H1 (cell line): Measurements from ENCODE around the gene CDK5R1. TPM values are rescaled to one million over a fixed set of nuclear protein-coding genes. Genes with fewer than 3 reads are reported as not detected.

Experiments
- BCL11A ChIP-seq, 2 experiments: IDR thresholded peaks; one replicate each; pipeline ENCODE4 v1.6.1; 2011; ENCODE audit warnings: low read depth in 2 of 2, low read length in 2 of 2, mild to moderate bottlenecking in 2 of 2
- KDM5A ChIP-seq: fragments of 200-600 bp; IDR thresholded peaks from 2 replicates; pipeline ENCODE4 v1.7.1; 2012; ENCODE audit warnings: mild to moderate bottlenecking, low read length, inconsistent platforms, mixed read lengths
- SP1 ChIP-seq: IDR thresholded peaks from 2 replicates; pipeline ENCODE4 v1.6.1; 2011; ENCODE audit warnings: low read depth, low read length
- polyA plus RNA-seq, 7 experiments: library from polyadenylated mRNA; depleted of rRNA in 3 of 7; stranded (reverse) in 5 of 7; unstranded in 2 of 7; fragments of >200 nt in 5 of 7; fragments of 200-250 nt in 2 of 7; gene quantifications; 1 replicate in 5 of 7; 2 replicates in 1 of 7; 4 replicates in 1 of 7; pipeline versions ENCODE4 v1.2.1 to v1.2.3, GENCODE V29; 2011 to 2013; ENCODE audit warnings: missing spikeins in 2 of 7, mixed read lengths in 2 of 7
- total RNA-seq: library from RNA; stranded (reverse); fragmentation: NEBNext Ultra II Directional; extraction: Animal tissue kit (Norgen Biotek cat#: 25700); gene quantifications from 2 replicates; pipeline ENCODE4 v1.2.1, GENCODE V29; 2021

Gene CDK5R1
- total and polyA plus RNA-seq, 2 of the 8 experiments (the other 6 are each of a cell fraction or from before 2014, with no cell fraction given) = 2.7 to 9.9 TPM

- TF ChIP-seq SP1 (no peak), BCL11A (IDR thresholded peaks at IDR 0.05; ENCODE audit: low read depth in 2 of 2, low read length in 2 of 2) (no peak), KDM5A (no peak)
These were observed 1.3 kb upstream of the CDK5R1 start (continued) for GRCh38 chr17:32485261-32486110.
